Measurements from ENCODE around the gene EXOC6B. TPM values are rescaled to one million over a fixed set of nuclear protein-coding genes. Genes with fewer than 3 reads are reported as not detected.

EXOC6B gene
- total and polyA plus RNA-seq, 9 of the 15 experiments (the other 6 are each of a cell fraction or from before 2014, with no cell fraction given): 0.28 to 4.2 (median 2.0) TPM

- peak; percentile 98 for TF ChIP-seq LEF1 (IDR thresholded peaks at IDR 0.05)
- no peak for TF ChIP-seq JUNB (CRISPR knock-in tag; conservative IDR thresholded peaks at IDR 0.05)
- no peak for TF ChIP-seq ARID2 (IDR thresholded peaks at IDR 0.05)
- TF ChIP-seq, protein P1, sequence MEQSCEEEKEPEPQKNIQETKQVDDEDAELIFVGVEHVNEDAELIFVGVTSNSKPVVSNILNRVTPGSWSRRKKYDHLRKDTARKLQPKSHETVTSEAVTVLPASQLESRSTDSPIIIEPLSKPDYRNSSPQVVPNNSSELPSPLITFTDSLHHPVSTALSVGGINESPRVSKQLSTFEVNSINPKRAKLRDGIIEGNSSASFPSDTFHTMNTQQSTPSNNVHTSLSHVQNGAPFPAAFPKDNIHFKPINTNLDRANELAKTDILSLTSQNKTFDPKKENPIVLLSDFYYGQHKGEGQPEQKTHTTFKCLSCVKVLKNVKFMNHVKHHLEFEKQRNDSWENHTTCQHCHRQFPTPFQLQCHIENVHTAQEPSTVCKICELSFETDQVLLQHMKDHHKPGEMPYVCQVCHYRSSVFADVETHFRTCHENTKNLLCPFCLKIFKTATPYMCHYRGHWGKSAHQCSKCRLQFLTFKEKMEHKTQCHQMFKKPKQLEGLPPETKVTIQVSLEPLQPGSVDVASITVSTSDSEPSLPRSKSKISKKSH (CRISPR knock-in tag; IDR thresholded peaks at IDR 0.05): no peak
- peak; percentile 21 for TF ChIP-seq E2F8 (IDR thresholded peaks at IDR 0.05; ENCODE audit: low read depth, partially characterized antibody)
- TF ChIP-seq RUNX1 (IDR thresholded peaks at IDR 0.05; ENCODE audit: low read depth): no peak
- no peak for TF ChIP-seq ZBTB7A (IDR thresholded peaks at IDR 0.05; ENCODE audit: borderline replicate concordance, control insufficient read depth, low read depth, low read length)
- TF ChIP-seq MGA (IDR thresholded peaks at IDR 0.05): no peak
- no peak for TF ChIP-seq GATAD2A (IDR thresholded peaks at IDR 0.05)
Measured at GRCh38 chr2:72543497-72544216, 282.2 kb downstream of the EXOC6B start (continued).

Measured in K562 (cell line).